Measurements from ENCODE around the gene FGF1. TPM values are rescaled to one million over a fixed set of nuclear protein-coding genes. Genes with fewer than 3 reads are reported as not detected.

Gene FGF1
- total RNA-seq, 4 donors from 2014 or later, result 0.38 to 5.4 (median 0.65) TPM

DNA sequence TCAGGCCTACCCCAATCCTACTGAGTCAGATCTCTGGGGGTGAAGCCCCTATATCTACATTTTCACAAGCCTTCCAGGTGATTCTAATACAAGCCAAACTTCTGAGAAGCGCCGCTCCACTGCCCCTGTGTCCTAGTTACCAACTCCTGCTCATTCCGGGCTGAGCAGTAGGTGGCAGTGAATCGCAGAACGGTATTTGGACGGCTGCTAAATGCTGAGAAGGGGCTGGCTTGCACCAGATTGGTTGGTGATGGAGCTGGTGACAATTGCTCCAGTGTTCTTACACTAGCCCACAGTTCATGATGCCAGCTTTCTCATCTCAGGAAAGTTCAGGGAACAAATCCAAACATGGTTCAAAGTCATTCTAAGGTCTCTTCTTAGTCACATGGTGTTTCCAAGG, 31.1 kb upstream of the FGF1 start:
- 11 to 19% methylated on average over 6 of the region's 6 CpGs for WGBS, 2 donors
- H3K4me3 ChIP-seq (ENCODE audit: low read depth, poor library complexity, severe bottlenecking), result no peak overlapping the region
- intact Hi-C loops (cut with DNase I; ENCODE audit: low total_unique reads), result loop anchor here (5.0 kb wide), 1 partner anchor 160 kb away; no protein-coding TSS in a partner anchor
- DNase-seq (ENCODE audit: low spot score in 2 of 2), result peak; percentile 52 to 85
- TF ChIP-seq, protein P1, sequence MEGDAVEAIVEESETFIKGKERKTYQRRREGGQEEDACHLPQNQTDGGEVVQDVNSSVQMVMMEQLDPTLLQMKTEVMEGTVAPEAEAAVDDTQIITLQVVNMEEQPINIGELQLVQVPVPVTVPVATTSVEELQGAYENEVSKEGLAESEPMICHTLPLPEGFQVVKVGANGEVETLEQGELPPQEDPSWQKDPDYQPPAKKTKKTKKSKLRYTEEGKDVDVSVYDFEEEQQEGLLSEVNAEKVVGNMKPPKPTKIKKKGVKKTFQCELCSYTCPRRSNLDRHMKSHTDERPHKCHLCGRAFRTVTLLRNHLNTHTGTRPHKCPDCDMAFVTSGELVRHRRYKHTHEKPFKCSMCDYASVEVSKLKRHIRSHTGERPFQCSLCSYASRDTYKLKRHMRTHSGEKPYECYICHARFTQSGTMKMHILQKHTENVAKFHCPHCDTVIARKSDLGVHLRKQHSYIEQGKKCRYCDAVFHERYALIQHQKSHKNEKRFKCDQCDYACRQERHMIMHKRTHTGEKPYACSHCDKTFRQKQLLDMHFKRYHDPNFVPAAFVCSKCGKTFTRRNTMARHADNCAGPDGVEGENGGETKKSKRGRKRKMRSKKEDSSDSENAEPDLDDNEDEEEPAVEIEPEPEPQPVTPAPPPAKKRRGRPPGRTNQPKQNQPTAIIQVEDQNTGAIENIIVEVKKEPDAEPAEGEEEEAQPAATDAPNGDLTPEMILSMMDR (IDR thresholded peaks at IDR 0.05), result no peak
- TF ChIP-seq POLR2A (IDR thresholded peaks at IDR 0.05), result no peak

DNA sequence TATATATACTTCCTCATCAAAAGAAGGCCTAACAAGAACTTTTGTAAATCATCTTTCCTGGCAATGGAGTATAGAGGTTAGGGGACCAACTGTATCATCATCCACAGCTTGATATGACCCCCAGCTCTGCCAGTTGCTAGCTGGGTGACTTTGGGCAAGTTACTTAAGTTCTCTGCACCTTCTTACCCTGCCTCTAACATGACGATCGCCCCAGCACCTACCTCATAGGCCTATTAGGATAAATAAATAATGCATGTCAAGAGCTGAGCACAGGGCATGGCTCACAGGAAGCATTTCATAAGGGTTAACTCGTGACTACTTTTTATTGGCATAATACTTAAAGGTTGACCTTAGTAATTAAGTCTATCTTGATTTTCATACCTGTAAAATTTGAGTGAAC, 29.4 kb upstream of the FGF1 start:
- WGBS, 2 donors, result 74 to 87% methylated on average over 3 of the region's 3 CpGs

DNA sequence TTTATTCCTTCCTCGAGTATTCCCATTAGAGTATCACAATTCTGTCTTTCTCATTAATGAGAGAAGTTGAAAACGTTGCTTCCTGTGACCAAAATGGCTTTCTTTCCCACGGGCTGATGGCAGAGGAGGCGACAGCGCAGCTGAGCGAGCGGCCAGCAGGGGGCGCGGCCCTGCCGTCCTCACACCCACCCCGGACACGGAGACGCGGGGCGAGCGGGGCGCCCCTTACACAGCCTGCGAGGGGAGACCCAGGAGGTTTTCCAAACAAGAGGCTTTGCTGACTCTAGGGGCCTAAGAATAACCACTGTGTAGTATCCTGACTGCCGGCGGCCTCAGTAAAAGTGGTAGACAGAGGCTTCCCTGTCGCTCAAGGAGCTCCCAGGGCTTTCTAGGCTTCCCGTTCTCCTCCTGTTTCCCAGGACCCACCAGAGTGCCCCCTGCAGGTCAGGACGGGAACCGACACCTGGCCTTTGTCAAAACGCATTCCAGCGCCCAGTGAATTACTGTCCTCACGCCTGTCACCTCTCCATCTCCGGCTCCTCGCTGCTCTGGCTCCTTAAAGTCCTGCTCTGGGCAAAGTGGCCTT, 27.3 kb upstream of the FGF1 start:
- 0 to 1% methylated on average over 29 of the region's 29 CpGs for WGBS, 2 donors
- peak; percentile 84 to 97 for DNase-seq (ENCODE audit: low spot score in 2 of 2)

More for the DNA sequence above, 29.4 kb upstream of the FGF1 start:
- DNase-seq (ENCODE audit: low spot score in 2 of 2), result no peak
- intact Hi-C loops (cut with DNase I; ENCODE audit: low total_unique reads), result loop anchor here (5.0 kb wide), 1 partner anchor 162 kb away; no protein-coding TSS in a partner anchor
- H3K4me3 ChIP-seq (ENCODE audit: low read depth, poor library complexity, severe bottlenecking), result no peak overlapping the region
- no peak for TF ChIP-seq POLR2A (IDR thresholded peaks at IDR 0.05)
- TF ChIP-seq, protein P1 (IDR thresholded peaks at IDR 0.05), result no peak

DNA sequence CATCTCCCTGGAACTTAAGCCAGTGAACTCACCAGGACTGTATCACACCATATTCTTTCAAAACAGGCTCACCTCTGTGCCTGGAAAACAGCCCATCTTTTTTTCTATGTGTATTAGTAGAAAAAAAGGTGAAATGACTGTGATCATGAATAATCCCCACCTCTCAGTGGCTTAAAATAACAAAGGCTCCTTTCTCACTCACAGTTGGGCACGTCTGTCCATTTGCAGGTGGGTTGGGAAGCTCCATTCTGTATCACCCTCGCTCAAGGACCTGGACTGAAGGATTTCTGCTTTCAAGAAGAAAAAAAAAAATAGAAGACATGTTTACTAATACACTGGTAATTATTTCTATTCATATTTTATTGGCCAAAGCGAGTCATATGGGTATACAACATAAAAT, 17.3 kb upstream of the FGF1 start:
- 74 to 90% methylated on average over 3 of the region's 3 CpGs for WGBS, 2 donors
- TF ChIP-seq, protein P1 (IDR thresholded peaks at IDR 0.05), result no peak
- TF ChIP-seq POLR2A (IDR thresholded peaks at IDR 0.05), result no peak
- intact Hi-C loops (cut with DNase I; ENCODE audit: low total_unique reads), result no loop called here
- no peak overlapping the region for H3K4me3 ChIP-seq (ENCODE audit: low read depth, poor library complexity, severe bottlenecking)
- DNase-seq (ENCODE audit: low spot score in 2 of 2), result no peak

More for the DNA sequence above, 27.3 kb upstream of the FGF1 start:
- intact Hi-C loops (cut with DNase I; ENCODE audit: low total_unique reads), result no loop called here
- H3K4me3 ChIP-seq (ENCODE audit: low read depth, poor library complexity, severe bottlenecking), result no peak overlapping the region
- TF ChIP-seq, protein P1 (IDR thresholded peaks at IDR 0.05), result peak in 1 of 3 donors; percentile 96
- no peak for TF ChIP-seq POLR2A (IDR thresholded peaks at IDR 0.05)

DNA sequence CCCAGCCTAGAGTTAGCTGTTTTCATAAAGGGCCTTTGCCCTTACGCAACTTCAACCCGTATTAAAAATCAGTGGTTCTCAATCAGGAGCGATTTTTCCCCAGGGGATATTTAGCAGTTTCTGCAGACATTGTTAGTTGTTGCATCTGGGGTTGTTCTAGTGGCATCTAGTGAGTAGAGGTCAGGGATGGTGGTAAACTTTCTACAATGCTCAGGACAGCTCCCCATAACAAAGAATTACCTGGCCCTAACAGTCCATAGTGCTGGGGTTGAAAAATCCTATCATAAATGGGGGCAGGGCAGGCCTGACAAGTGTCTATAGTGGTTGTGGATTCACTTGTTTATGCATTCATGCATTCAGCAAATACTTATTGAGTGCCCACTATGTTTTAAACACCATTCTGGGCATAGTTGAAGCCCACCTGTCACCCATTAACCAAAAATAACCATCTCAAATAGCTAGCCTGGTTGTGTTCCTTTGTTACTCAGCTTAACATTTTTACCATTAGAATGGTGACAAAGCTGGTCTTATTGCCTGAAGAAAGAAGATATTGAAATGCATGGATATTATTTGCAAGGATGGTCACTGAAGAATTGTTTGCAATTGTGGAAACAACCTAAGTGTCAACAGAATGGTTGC, 15.9 kb upstream of the FGF1 start:
- intact Hi-C loops (cut with DNase I; ENCODE audit: low total_unique reads), result no loop called here
- TF ChIP-seq, protein P1 (IDR thresholded peaks at IDR 0.05), result no peak
- no peak for TF ChIP-seq POLR2A (IDR thresholded peaks at IDR 0.05)
- no peak overlapping the region for H3K4me3 ChIP-seq (ENCODE audit: low read depth, poor library complexity, severe bottlenecking)
- no peak for DNase-seq (ENCODE audit: low spot score in 2 of 2)
- WGBS, 2 donors, result 70 to 72% methylated on average over 3 of the region's 3 CpGs
